T-helper 1 cell treated with Interleukin-12 subunit alpha and Interleukin-12 subunit beta and Interleukin-4 antibody, amounts not matched to agents 30 μg/mL and 1 μg/mL, for 36 hours (primary cell): ENCODE measurements around the gene NR3C2.

Experiments used
- H3K27ac Mint-ChIP-seq: one replicate; pipeline ENCODE4 v1.8.0; 2021; ENCODE audit warnings: mild to moderate bottlenecking, mixed read lengths
- H3K27me3 Mint-ChIP-seq: one replicate; pipeline ENCODE4 v1.8.0; 2021; ENCODE audit warnings: low read depth, mixed read lengths
- H3K36me3 Mint-ChIP-seq: one replicate; pipeline ENCODE4 v1.8.0; 2021; ENCODE audit warnings: low read depth, mixed read lengths
- H3K4me1 Mint-ChIP-seq: one replicate; pipeline ENCODE4 v1.8.0; 2021; ENCODE audit warnings: low read depth, mixed read lengths
- H3K4me3 Mint-ChIP-seq: one replicate; pipeline ENCODE4 v1.8.0; 2021; ENCODE audit warnings: mild to moderate bottlenecking, moderate library complexity, mixed read lengths
- H3K9me3 Mint-ChIP-seq: one replicate; pipeline ENCODE4 v1.8.0; 2021; ENCODE audit warnings: mixed read lengths

Gene NR3C2

DNA sequence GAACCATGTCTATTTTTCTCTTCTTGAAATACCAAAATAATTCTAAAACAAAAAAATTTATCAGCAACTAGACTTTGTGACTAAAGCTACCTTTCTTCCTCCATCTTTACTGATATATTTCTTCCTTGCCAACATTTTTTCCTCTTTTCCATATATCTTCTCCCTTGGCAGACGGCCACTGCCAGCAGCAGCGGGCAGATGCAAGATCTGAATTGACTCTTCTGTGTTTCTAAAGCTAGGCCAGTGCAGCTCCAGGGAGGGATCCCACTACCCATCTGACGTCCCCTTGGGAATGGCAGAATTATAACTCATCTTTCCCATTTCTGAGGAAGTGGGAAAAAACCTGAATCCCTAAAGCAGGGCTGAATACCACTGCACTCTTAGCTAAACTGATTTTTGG, 206.4 kb downstream of the NR3C2 start:
- no peaks in the 10 kb centered on the region for H3K9me3 Mint-ChIP-seq
- no peaks in the 10 kb centered on the region for H3K36me3 Mint-ChIP-seq
- no peak overlapping the region for H3K27ac Mint-ChIP-seq
- no peaks in the 10 kb centered on the region for H3K27me3 Mint-ChIP-seq
- no peaks in the 10 kb centered on the region for H3K4me1 Mint-ChIP-seq
- H3K4me3 Mint-ChIP-seq = no peak overlapping the region

DNA sequence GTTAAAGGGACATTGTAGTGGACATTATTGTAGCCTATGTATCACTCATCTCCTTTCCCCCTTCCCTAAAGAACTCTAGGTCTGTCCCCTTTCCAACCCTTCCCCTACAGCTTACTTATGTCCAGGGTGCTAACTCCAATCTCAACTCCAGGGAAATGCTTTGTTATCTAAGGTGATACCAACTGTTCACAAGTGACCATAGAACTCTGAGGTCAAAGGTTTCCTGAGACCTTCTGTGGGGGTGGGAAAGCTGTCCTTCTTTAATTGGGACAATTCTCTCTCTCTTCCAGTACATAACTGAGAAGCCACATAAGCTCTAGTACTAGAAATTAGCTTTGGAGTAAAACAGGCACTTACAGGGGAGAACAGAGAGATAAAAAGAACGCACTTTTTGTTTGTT, 212.4 kb downstream of the NR3C2 start:
- Mint-ChIP-seq H3K27ac (no peak overlapping the region), H3K9me3 (no peaks in the 10 kb centered on the region), H3K4me3 (no peak overlapping the region), H3K4me1 (no peaks in the 10 kb centered on the region), H3K27me3 (no peaks in the 10 kb centered on the region), H3K36me3 (no peaks in the 10 kb centered on the region)

GRCh38 chr4:148229028-148229427, 213.2 kb downstream of the NR3C2 start:
- H3K27ac Mint-ChIP-seq = no peak overlapping the region
- H3K27me3 Mint-ChIP-seq = no peaks in the 10 kb centered on the region
- no peak overlapping the region for H3K4me3 Mint-ChIP-seq
- H3K36me3 Mint-ChIP-seq = no peaks in the 10 kb centered on the region
- H3K9me3 Mint-ChIP-seq = no peaks in the 10 kb centered on the region
- no peaks in the 10 kb centered on the region for H3K4me1 Mint-ChIP-seq

DNA sequence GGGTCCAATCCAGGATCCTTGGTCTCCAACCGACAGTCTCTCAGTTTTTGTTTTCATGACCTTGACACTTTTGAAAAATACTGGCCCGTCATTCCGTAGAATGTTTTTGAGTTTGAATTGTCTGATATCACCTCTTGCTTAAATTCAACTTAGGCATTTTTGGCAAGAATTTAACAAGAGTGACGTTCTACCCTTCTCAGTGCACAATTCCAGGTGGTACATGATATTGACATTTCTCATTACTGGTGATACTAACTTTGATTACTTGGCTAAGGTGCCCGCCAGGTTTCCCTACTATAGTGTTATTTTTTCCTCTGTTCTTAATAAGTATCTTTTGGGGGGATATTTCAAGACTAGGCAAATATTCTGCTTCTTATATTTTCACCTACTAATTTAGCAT, 215.1 kb downstream of the NR3C2 start:
- no peaks in the 10 kb centered on the region for H3K27me3 Mint-ChIP-seq
- no peaks in the 10 kb centered on the region for H3K4me1 Mint-ChIP-seq

DNA sequence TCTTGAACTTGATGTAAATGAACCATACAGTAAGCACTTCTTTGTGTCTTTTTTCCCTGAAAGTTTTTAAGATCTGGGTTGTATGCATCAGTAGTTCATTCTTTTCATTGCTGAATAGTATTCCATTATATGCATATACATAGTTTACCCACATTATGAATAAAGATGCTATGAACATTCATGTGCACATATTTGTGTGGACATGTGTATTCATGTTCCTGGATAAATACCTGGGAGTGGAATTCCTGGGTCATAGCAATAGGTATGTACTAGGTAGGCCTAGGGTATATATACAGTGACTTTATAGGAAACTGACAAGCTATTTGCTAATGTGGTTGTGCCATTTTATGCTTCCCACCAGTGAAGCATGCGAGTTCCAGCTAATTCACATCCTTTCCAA, 215.9 kb downstream of the NR3C2 start:
- H3K4me3 Mint-ChIP-seq = no peak overlapping the region
- H3K27ac Mint-ChIP-seq = no peak overlapping the region
- no peaks in the 10 kb centered on the region for H3K9me3 Mint-ChIP-seq
- no peaks in the 10 kb centered on the region for H3K4me1 Mint-ChIP-seq
- no peaks in the 10 kb centered on the region for H3K36me3 Mint-ChIP-seq
- no peaks in the 10 kb centered on the region for H3K27me3 Mint-ChIP-seq

More for the DNA sequence above, 215.1 kb downstream of the NR3C2 start:
- Mint-ChIP-seq H3K4me3 (no peak overlapping the region), H3K9me3 (no peaks in the 10 kb centered on the region), H3K27ac (no peak overlapping the region), H3K36me3 (no peaks in the 10 kb centered on the region)

- no peak overlapping the region for H3K27ac Mint-ChIP-seq
- H3K27me3 Mint-ChIP-seq = no peaks in the 10 kb centered on the region
- no peaks in the 10 kb centered on the region for H3K9me3 Mint-ChIP-seq
- no peaks in the 10 kb centered on the region for H3K36me3 Mint-ChIP-seq
- H3K4me3 Mint-ChIP-seq = no peak overlapping the region
- H3K4me1 Mint-ChIP-seq = no peaks in the 10 kb centered on the region
Measured at GRCh38 chr4:148225639-148226038, 216.6 kb downstream of the NR3C2 start.

DNA sequence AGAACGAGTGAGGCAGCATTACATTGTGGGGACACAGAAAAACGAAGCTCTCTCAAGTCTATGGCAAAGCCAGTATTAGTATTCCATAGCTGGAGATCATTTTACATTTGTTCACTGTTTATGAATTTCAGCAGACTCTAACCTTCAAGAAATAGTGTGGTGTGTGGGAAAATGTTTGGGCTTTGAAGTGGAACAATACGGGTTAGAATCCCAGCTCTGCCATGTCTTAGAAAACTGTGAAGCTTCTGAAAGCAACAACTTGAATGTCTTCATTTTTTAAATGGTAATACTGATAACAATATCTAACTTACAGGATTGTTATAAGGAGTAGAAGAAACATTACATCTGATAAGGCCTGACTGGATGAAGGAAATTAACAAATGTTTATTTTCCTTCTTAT, 217.7 kb downstream of the NR3C2 start:
- H3K4me1 Mint-ChIP-seq = no peaks in the 10 kb centered on the region
- no peaks in the 10 kb centered on the region for H3K27me3 Mint-ChIP-seq
- H3K9me3 Mint-ChIP-seq = no peaks in the 10 kb centered on the region
- H3K27ac Mint-ChIP-seq = no peak overlapping the region
- H3K4me3 Mint-ChIP-seq = no peak overlapping the region
- H3K36me3 Mint-ChIP-seq = no peaks in the 10 kb centered on the region

DNA sequence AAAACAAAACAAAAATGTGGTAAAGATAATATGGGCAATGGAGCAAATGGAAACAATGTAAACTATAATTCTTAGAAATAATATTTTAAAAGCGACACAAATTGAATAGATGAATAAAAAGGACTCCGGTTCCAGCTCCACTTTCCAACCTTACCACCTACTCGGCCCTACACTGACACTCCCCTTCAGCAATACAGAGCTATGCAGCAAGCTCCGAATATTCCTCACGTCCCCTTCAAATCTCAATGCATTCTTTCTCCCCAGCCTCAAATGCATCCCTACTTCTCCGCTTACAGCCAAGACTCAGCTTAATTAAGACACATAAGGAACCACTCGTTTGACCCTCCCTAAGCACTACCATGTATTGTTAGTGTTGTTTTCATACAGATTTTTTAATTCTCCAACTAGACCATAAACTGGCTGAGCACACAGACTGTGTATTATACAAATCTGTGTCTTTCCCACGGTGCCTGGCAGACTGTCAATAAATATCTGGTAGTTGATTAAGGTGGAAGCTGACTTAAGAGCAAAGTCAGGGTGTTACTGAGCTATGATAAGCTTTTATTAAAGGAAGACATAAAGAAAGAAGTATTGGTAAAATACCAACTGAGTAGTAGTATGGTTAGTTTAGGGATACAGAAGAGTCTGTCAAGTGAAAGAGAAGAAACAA, 219.1 kb downstream of the NR3C2 start:
- no peak overlapping the region for H3K27ac Mint-ChIP-seq
- H3K9me3 Mint-ChIP-seq = no peaks in the 10 kb centered on the region
- no peak overlapping the region for H3K4me3 Mint-ChIP-seq
- H3K27me3 Mint-ChIP-seq = no peaks in the 10 kb centered on the region
- no peaks in the 10 kb centered on the region for H3K4me1 Mint-ChIP-seq
- no peaks in the 10 kb centered on the region for H3K36me3 Mint-ChIP-seq

DNA sequence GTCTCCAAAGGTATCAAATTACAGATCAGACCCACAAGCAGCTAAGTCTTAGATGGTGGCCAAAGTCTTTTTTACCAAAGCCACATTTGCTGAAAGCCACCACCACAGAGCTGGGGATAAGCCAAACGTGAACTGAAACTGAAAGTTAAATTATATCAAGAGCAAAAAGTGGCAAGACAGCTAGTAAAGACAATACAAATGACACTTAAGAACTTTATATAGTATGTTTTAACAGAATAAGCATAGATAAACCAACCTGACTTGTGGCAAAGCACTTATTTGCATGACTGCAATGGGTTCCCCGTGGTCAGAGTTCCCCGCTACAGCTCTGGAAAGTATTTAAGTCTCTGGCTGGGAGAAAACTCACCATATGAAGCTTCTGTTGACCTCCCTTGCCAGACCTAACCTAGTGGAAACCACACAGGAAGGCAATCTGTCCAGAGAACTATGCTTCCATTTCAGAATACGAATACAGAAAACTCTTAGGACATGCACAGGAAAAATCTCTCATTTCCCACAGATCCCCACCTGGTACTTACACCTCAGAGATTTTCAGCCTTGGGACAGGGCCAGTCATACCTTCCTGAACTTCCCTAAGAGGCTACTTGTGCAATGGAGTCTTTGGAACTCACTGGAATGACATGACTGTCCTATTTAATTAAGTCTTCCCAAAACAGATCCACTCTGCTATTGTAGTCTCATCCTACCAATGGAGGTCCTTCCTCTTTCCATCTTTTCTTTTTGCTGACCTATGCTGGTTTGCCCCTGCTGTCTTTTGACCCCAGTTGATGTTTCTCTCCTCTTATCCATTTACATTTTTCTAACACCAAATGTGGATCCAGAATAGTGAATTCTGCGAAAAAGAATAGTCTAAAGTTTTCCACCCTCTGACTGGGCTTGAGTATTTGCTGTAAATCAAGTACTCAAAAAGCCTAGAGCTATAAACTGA, 225.1 kb downstream of the NR3C2 start:
- H3K4me1 Mint-ChIP-seq = peaks cover 18% of the 10 kb centered on the region
- peak overlapping the region; percentile 71 for H3K27ac Mint-ChIP-seq
- peak overlapping the region; percentile 63 for H3K4me3 Mint-ChIP-seq
- peaks cover 6% of the 10 kb centered on the region for H3K27me3 Mint-ChIP-seq
- no peaks in the 10 kb centered on the region for H3K36me3 Mint-ChIP-seq
- no peaks in the 10 kb centered on the region for H3K9me3 Mint-ChIP-seq

GRCh38 chr4:148216321-148216720, 225.9 kb downstream of the NR3C2 start:
- Mint-ChIP-seq H3K36me3 (no peaks in the 10 kb centered on the region), H3K4me3 (peak overlapping the region; percentile 63), H3K4me1 (peaks cover 18% of the 10 kb centered on the region)

GRCh38 chr4:148215202-148215601, 227.0 kb downstream of the NR3C2 start:
- no peaks in the 10 kb centered on the region for H3K36me3 Mint-ChIP-seq
- H3K27ac Mint-ChIP-seq = no peak overlapping the region
- H3K4me3 Mint-ChIP-seq = no peak overlapping the region
- H3K9me3 Mint-ChIP-seq = no peaks in the 10 kb centered on the region
- peaks cover 9% of the 10 kb centered on the region for H3K27me3 Mint-ChIP-seq
- H3K4me1 Mint-ChIP-seq = peaks cover 18% of the 10 kb centered on the region

More at GRCh38 chr4:148216321-148216720, 225.9 kb downstream of the NR3C2 start:
- peak overlapping the region; percentile 71 for H3K27ac Mint-ChIP-seq
- no peaks in the 10 kb centered on the region for H3K9me3 Mint-ChIP-seq
- H3K27me3 Mint-ChIP-seq = peaks cover 9% of the 10 kb centered on the region

DNA sequence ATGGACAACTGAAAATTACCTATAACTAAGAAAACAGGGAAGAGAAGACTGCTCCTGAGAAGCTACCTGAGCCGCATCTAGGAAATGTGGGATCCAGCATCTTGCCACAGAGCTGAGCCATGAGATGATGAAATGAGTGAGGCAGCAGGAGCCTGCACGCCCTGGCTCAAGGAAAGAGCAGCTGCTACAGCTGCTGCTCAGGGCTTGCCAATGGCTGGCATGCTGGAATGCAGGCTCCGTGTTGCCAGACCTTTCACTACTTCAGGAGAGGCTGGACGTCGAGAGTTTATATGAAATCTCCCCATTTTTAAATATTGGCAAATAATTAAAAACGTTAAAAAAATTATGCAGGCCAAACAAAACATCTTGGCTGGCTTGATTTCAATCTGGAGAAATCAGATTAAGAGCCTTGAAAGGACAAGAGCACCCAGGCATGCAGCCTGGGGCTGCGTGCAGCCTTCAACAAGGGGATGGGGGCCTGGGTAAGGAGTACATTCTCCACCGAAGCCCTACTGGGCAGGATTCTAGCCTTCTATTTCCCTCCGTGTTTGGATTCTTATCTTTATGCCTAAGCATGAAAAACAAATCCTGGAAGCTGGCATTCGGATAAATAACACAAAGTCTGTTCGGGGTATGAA, 227.6 kb downstream of the NR3C2 start:
- no peak overlapping the region for H3K4me3 Mint-ChIP-seq
- no peaks in the 10 kb centered on the region for H3K9me3 Mint-ChIP-seq
- H3K27ac Mint-ChIP-seq = no peak overlapping the region
- H3K4me1 Mint-ChIP-seq = peaks cover 18% of the 10 kb centered on the region
- H3K27me3 Mint-ChIP-seq = peaks cover 9% of the 10 kb centered on the region
- no peaks in the 10 kb centered on the region for H3K36me3 Mint-ChIP-seq

GRCh38 chr4:148211533-148211932, 230.7 kb downstream of the NR3C2 start:
- Mint-ChIP-seq H3K36me3 (no peaks in the 10 kb centered on the region), H3K4me1 (peaks cover 6% of the 10 kb centered on the region), H3K27me3 (peaks cover 9% of the 10 kb centered on the region), H3K27ac (no peak overlapping the region), H3K4me3 (no peak overlapping the region), H3K9me3 (no peaks in the 10 kb centered on the region)

DNA sequence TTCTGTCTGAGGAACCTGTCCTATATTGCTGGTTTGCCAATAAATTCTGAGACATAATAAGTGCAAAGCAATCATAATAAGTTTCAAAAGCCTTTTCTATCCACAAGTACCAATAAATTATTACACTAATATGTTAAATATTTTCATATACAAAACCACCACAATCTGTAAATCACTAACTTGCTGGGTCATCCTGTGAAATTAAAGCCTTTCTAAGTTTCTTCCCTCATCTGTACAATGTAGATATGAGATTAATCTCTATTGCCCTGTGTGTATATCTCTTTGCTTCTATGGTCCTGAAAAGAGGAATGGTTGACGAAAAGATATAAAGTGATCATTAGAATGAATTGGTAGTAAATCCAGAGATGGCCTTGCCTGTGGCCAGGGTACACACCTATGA, 231.6 kb downstream of the NR3C2 start:
- no peaks in the 10 kb centered on the region for H3K9me3 Mint-ChIP-seq
- H3K4me3 Mint-ChIP-seq = no peak overlapping the region
- H3K27ac Mint-ChIP-seq = no peak overlapping the region
- H3K36me3 Mint-ChIP-seq = no peaks in the 10 kb centered on the region
- peaks cover 9% of the 10 kb centered on the region for H3K27me3 Mint-ChIP-seq
- H3K4me1 Mint-ChIP-seq = no peaks in the 10 kb centered on the region

DNA sequence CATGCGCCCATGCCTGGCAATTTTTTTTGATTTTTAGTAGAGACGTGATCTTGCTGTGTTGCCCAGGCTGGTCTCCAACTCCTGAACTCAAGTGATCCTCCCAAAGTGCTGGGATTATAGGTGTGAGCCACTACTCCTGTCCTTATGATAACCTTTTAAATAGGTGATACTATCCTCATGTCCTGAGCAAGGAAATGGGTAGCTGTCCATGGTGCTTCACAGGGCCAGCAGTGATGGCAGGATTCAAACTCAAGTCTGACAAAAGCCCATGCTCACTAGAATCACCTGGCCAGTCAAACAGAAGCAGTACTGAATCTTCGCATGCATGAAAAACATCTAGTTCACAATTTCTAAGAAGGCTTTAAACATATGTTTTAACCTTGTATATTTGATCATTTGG, 235.1 kb downstream of the NR3C2 start:
- peaks cover 2% of the 10 kb centered on the region for H3K27me3 Mint-ChIP-seq
- H3K36me3 Mint-ChIP-seq = no peaks in the 10 kb centered on the region
- H3K27ac Mint-ChIP-seq = no peak overlapping the region
- no peaks in the 10 kb centered on the region for H3K9me3 Mint-ChIP-seq
- H3K4me3 Mint-ChIP-seq = no peak overlapping the region
- H3K4me1 Mint-ChIP-seq = no peaks in the 10 kb centered on the region
